T47D (cell line): ENCODE data around the gene MAN1B1.
A peak's percentile ranks its signal among the peaks of the same experiment; 100 is the strongest.

Source experiments
- DNase-seq, 2 experiments: peaks; one replicate each; pipeline versions ENCODE4 v3.0.0 to v3.0.0-alpha.2; 2011 to 2012; ENCODE audit warnings: low read depth in 1 of 2, low spot score in 1 of 2
- JUND ChIP-seq: IDR thresholded peaks from 2 replicates; pipeline ENCODE4 v1.6.1; 2012; ENCODE audit warnings: low read depth
- in situ Hi-C: cut with HindIII; loops from 2 replicates; pipeline ENCODE4 v1.10.0; 2016; ENCODE audit warnings: low sequenced_read_pairs, low pct_unique_long_range_greater_than_20kb

The MAN1B1 gene

GRCh38 chr9:137149363-137149762 is 62.6 kb downstream of the MAN1B1 start:
- in situ Hi-C loops: no loop called here
- no peak for TF ChIP-seq JUND
- no peak for DNase-seq

DNA sequence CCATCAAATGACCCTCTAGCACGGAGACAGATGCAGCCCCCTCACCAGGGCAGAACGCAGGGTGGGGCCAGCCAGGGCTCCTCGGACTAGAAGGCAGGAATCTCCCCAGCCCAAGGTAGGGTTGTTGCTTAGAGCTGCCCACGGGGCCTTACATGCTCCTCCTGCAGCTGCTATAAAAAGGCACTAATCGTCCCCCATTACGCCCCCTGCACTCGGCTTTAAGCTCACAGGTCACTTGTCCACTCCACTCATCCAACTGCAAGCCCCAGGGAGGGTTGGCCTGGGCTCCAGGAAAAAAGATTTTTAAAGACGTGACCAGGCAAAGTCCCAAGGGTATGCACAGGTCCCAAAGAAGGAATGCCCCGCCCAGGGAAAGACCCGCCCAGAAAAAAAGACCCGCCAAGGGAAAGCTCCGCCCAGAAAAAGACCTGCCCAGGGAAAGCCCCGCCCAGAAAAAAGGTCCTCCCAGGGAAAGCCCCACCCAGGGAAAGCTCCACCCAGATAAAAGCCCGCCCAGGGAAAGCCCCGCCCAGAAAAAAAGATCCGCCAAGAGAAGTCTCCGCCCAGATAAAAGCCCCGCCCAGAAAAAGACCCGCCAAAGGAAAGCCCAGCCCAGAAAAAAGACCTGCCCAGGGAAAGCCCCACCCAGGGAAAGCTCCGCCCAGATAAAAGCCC is 63.3 kb downstream of the MAN1B1 start:
- in situ Hi-C loops: no loop called here
- no peak for TF ChIP-seq JUND
- peak; percentile 92 to 99 for DNase-seq

DNA sequence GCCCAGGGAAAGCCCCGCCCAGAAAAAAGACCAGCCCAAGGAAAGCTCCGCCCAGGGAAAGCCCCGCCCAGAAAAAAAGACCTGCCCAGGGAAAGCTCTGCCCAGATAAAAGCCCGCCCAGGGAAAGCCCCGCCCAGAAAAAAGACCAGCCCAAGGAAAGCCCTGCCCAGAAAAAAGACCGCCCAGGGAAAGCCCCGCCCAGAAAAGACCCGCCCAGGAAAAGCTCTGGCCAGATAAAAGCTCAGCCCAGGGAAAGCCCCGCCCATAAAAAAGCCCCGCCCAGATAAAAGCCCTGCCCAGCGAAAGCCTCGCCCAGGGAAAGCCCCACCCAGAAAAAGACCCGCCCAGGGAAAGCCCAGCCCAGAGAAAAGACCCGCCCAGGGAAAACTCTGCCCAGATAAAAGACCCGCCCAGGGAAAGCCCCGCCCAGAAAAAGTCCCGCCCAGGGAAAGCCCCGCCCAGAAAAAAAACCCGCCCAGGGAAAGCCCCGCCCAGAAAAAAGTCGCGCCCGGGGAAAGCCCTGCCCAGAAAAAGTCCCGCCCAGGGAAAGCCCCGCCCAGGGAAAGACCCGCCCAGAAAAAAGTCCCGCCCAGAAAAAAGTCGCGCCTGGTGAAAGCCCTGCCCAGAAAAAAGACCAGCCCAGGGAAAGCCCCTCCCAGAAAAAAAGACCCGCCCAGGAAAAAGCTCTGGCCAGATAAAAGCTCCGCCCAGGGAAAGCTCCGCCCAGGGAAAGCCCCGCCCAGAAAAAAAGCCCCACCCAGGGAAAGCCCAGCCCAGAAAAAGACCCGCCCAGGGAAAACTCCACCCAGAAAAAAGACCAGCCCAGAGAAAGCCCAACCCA is 64.1 kb downstream of the MAN1B1 start:
- no peak for TF ChIP-seq JUND
- in situ Hi-C loops: no loop called here
- peak; percentile 83 to 99 for DNase-seq

GRCh38 chr9:137152844-137153405 is 66.1 kb downstream of the MAN1B1 start:
- no peak for TF ChIP-seq JUND
- DNase-seq: no peak
- in situ Hi-C loops: no loop called here

DNA sequence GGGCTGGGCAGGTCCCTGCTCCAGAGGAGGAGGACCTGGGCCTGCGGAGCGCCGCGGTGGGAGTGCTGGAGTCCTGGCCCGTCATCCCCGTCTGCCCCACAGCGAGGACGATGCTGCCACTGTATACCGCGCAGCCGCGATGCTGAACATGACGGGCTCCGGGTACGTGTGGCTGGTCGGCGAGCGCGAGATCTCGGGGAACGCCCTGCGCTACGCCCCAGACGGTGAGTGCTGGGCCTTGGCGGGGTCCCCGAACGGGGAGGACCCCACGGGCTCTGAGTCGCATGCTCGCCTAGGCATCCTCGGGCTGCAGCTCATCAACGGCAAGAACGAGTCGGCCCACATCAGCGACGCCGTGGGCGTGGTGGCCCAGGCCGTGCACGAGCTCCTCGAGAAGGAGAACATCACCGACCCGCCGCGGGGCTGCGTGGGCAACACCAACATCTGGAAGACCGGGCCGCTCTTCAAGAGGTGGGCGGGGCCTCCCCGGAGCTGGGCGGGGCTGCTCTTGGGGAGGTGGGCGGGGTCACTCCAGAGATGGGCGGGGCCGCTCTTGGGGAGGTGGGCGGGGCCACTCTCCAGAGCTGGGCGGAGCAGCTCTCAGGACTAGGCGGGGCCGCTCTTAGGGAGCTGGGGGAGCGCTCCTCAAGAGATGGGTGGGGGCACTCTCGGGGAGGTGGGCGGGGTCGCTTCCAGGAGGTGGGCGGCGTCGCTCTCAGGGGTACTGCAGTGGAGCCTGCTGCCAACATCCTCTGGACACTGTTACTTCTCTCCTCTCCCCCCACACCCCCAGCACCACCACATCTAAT is 70.0 kb downstream of the MAN1B1 start:
- in situ Hi-C loops: no loop called here
- no peak for TF ChIP-seq JUND
- DNase-seq: peak in 1 of 2 experiments; percentile 82

- no peak for DNase-seq
- TF ChIP-seq JUND: no peak
- in situ Hi-C loops: no loop called here
Measured at GRCh38 chr9:137157618-137158415, 71.0 kb downstream of the MAN1B1 start.

DNA sequence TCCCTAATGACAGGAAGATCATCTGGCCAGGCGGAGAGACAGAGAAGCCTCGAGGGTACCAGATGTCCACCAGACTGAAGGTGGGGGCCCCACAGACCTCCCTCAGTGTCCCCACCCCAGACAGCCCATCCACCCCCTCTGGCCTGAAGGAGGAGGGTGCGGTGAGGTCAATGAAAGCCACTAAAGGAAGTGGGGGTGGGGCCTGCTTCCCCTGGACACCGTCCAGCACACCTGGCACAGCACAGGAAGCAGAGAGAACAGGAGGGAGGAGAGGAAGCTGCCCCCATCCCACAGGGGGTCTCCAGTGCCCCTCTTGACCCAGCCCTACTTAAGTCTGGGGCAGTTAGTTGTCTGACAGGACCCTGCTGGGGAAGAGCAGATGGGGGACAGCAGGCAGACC is 71.8 kb downstream of the MAN1B1 start:
- DNase-seq: no peak
- in situ Hi-C loops: no loop called here

More for the DNA sequence above, 71.8 kb downstream of the MAN1B1 start:
- TF ChIP-seq JUND: no peak
